HEK293 (cell line): ENCODE data around the gene RAC3.

Experiments used
- BCL11B ChIP-seq: fragments of 450-650 bp; formaldehyde crosslinking; IDR thresholded peaks from 2 replicates; pipeline ENCODE4 v1.5.1; 2016; ENCODE audit warnings: low read depth, missing biosample characterization, missing genetic modification characterization
- GLI4 ChIP-seq: fragments of 450-650 bp; formaldehyde crosslinking; IDR thresholded peaks from 2 replicates; pipeline ENCODE4 v1.5.1; 2016; ENCODE audit warnings: missing biosample characterization, missing genetic modification characterization
- HOXA7 ChIP-seq: sonication (generic); formaldehyde crosslinking; IDR thresholded peaks from 2 replicates; pipeline ENCODE4 v1.8.1; 2022; ENCODE audit warnings: missing genetic modification reagents, borderline replicate concordance
- IKZF3 ChIP-seq: fragments of 450-650 bp; IDR thresholded peaks from 2 replicates; pipeline ENCODE4 v1.5.0; 2018; ENCODE audit warnings: missing biosample characterization, mild to moderate bottlenecking, missing genetic modification characterization, moderate library complexity
- KLF16 ChIP-seq: fragments of 450-650 bp; formaldehyde crosslinking; IDR thresholded peaks from 2 replicates; pipeline ENCODE4 v1.5.1; 2017; ENCODE audit warnings: missing biosample characterization, missing genetic modification characterization
- SCRT1 ChIP-seq: fragments of 450-650 bp; formaldehyde crosslinking; IDR thresholded peaks from 2 replicates; pipeline ENCODE4 v1.5.1; 2016; ENCODE audit warnings: missing biosample characterization, missing genetic modification characterization, borderline replicate concordance
- SCRT2 ChIP-seq: fragments of 450-650 bp; formaldehyde crosslinking; IDR thresholded peaks from 2 replicates; pipeline ENCODE4 v1.5.1; 2016; ENCODE audit warnings: missing biosample characterization, missing genetic modification characterization
- SETDB1 ChIP-seq: IDR thresholded peaks from one replicate; pipeline ENCODE4 v1.6.1; 2017; ENCODE audit warnings: mild to moderate bottlenecking, low read length, moderate library complexity, mixed read lengths; ENCODE audit not compliant: insufficient read length
- SP7 ChIP-seq: fragments of 450-650 bp; formaldehyde crosslinking; IDR thresholded peaks from 2 replicates; pipeline ENCODE4 v1.5.1; 2016; ENCODE audit warnings: missing biosample characterization, missing genetic modification characterization
- TCF7L2 ChIP-seq: IDR thresholded peaks from 2 replicates; pipeline ENCODE4 v1.6.1; 2011; ENCODE audit warnings: low read depth, mild to moderate bottlenecking, inconsistent platforms, low read length, moderate library complexity, borderline replicate concordance
- TRIM28 ChIP-seq: IDR thresholded peaks from 2 replicates; pipeline ENCODE4 v1.6.1; 2011; ENCODE audit warnings: low read length, control low read depth, borderline replicate concordance
- YY1 ChIP-seq: fragments of 450-650 bp; formaldehyde crosslinking; IDR thresholded peaks from 2 replicates; pipeline ENCODE4 v1.5.1; 2018; ENCODE audit warnings: missing biosample characterization, missing genetic modification characterization
- YY2 ChIP-seq: fragments of 450-650 bp; formaldehyde crosslinking; IDR thresholded peaks from 2 replicates; pipeline ENCODE4 v1.5.1; 2016; ENCODE audit warnings: missing biosample characterization, missing genetic modification characterization
- ZFP41 ChIP-seq: fragments of 450-650 bp; formaldehyde crosslinking; IDR thresholded peaks from 2 replicates; pipeline ENCODE4 v1.5.1; 2016; ENCODE audit warnings: missing biosample characterization, missing genetic modification characterization, borderline replicate concordance
- ZIC2 ChIP-seq: fragments of 450-650 bp; formaldehyde crosslinking; IDR thresholded peaks from 2 replicates; pipeline ENCODE4 v1.5.1; 2016; ENCODE audit warnings: missing biosample characterization, missing genetic modification characterization
- ZNF10 ChIP-seq: fragments of 450-650 bp; formaldehyde crosslinking; IDR thresholded peaks from 2 replicates; pipeline ENCODE4 v1.5.1; 2017; ENCODE audit warnings: missing biosample characterization, missing genetic modification characterization
- ZNF175 ChIP-seq: fragments of 450-650 bp; formaldehyde crosslinking; IDR thresholded peaks from 2 replicates; pipeline ENCODE4 v1.5.1; 2016; ENCODE audit warnings: missing biosample characterization, missing genetic modification characterization
- ZNF311 ChIP-seq: fragments of 450-650 bp; formaldehyde crosslinking; IDR thresholded peaks from 2 replicates; pipeline ENCODE4 v1.5.1; 2017; ENCODE audit warnings: missing biosample characterization, missing genetic modification characterization, borderline replicate concordance
- ZNF391 ChIP-seq: fragments of 450-650 bp; formaldehyde crosslinking; IDR thresholded peaks from 2 replicates; pipeline ENCODE4 v1.5.1; 2016; ENCODE audit warnings: low read depth, missing biosample characterization, missing genetic modification characterization, borderline replicate concordance
- ZNF433 ChIP-seq: fragments of 450-650 bp; formaldehyde crosslinking; IDR thresholded peaks from 2 replicates; pipeline ENCODE4 v1.5.1; 2016; ENCODE audit warnings: missing biosample characterization, missing genetic modification characterization, low read depth
- ZNF501 ChIP-seq: fragments of 450-650 bp; formaldehyde crosslinking; IDR thresholded peaks from 2 replicates; pipeline ENCODE4 v1.5.1; 2016; ENCODE audit warnings: missing biosample characterization, missing genetic modification characterization
- ZNF558 ChIP-seq: fragments of 450-650 bp; formaldehyde crosslinking; IDR thresholded peaks from 2 replicates; pipeline ENCODE4 v1.5.1; 2016; ENCODE audit warnings: missing biosample characterization, missing genetic modification characterization
- ZNF596 ChIP-seq: fragments of 450-650 bp; IDR thresholded peaks from 2 replicates; pipeline ENCODE4 v1.5.0; 2018; ENCODE audit warnings: missing biosample characterization, mild to moderate bottlenecking, missing genetic modification characterization, moderate library complexity
- ZNF624 ChIP-seq: fragments of 450-650 bp; formaldehyde crosslinking; IDR thresholded peaks from 2 replicates; pipeline ENCODE4 v1.5.1; 2017; ENCODE audit warnings: missing biosample characterization, missing genetic modification characterization
- ZNF654 ChIP-seq: fragments of 450-650 bp; formaldehyde crosslinking; IDR thresholded peaks from 2 replicates; pipeline ENCODE4 v1.5.1; 2016; ENCODE audit warnings: low read depth, missing biosample characterization, missing genetic modification characterization
- ZNF837 ChIP-seq: fragments of 450-650 bp; formaldehyde crosslinking; IDR thresholded peaks from 2 replicates; pipeline ENCODE4 v1.5.1; 2016; ENCODE audit warnings: missing biosample characterization, missing genetic modification characterization
- ZSCAN23 ChIP-seq: fragments of 450-650 bp; formaldehyde crosslinking; IDR thresholded peaks from 2 replicates; pipeline ENCODE4 v1.5.1; 2016; ENCODE audit warnings: missing biosample characterization, missing genetic modification characterization
- ZXDB ChIP-seq: fragments of 450-650 bp; formaldehyde crosslinking; IDR thresholded peaks from 2 replicates; pipeline ENCODE4 v1.5.1; 2016; ENCODE audit warnings: missing biosample characterization, missing genetic modification characterization
- TF ChIP-seq, protein P1 (sequence below): fragments of 450-650 bp; formaldehyde crosslinking; IDR thresholded peaks from 2 replicates; pipeline ENCODE4 v1.5.0; 2017; ENCODE audit warnings: missing biosample characterization, missing genetic modification characterization, borderline replicate concordance
- TF ChIP-seq, protein P2 (sequence below): fragments of 450-650 bp; formaldehyde crosslinking; IDR thresholded peaks from 2 replicates; pipeline ENCODE4 v1.5.1; 2016; ENCODE audit warnings: missing biosample characterization, missing genetic modification characterization
- TF ChIP-seq, protein P3 (sequence below): fragments of 450-650 bp; formaldehyde crosslinking; IDR thresholded peaks from 2 replicates; pipeline ENCODE4 v1.5.1; 2016; ENCODE audit warnings: missing biosample characterization, missing genetic modification characterization
- TF ChIP-seq, protein P4 (sequence below): fragments of 450-650 bp; formaldehyde crosslinking; IDR thresholded peaks from 2 replicates; pipeline ENCODE4 v1.5.1; 2016; ENCODE audit warnings: missing biosample characterization, missing genetic modification characterization
- TF ChIP-seq, protein P5 (sequence below): fragments of 450-650 bp; IDR thresholded peaks from 2 replicates; pipeline ENCODE4 v1.5.1; 2018; ENCODE audit warnings: missing biosample characterization, mild to moderate bottlenecking, missing genetic modification characterization

RAC3 gene

DNA sequence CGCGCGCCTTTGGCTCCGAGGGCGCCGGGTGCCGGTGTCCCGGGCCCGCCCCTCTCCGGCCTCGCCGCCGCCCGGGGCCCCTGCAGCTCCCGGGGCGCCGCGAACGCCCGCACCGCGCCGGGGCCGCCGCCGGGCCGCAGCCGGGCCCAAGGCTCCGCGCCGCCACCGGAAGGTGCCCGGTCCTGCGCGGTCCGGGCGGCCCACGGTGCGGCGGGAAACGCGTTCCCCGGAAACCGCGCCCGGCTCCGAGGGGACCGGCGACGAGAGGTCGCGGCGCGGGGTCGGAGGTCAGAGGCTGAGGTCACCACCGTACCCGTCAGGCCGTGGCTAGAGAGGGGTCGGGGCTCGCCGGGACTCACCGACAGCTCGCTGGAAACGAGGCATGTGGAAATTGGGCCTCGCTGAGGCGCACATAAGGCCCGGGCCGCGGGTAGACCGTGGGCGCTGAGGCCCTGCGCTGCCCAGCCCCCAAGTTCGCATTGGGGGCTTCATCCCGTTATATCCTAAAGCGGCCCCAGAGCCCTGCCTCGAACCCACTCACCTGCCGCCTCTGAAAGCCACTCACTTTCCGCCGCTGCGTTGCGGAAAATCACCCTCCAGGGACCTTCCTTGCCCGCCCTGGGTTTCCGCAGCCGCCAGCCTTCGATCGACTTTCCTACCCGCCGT, 34.3 kb downstream of the RAC3 start, which contains the start of gene DUS1L (continued):
- TF ChIP-seq, protein P1, sequence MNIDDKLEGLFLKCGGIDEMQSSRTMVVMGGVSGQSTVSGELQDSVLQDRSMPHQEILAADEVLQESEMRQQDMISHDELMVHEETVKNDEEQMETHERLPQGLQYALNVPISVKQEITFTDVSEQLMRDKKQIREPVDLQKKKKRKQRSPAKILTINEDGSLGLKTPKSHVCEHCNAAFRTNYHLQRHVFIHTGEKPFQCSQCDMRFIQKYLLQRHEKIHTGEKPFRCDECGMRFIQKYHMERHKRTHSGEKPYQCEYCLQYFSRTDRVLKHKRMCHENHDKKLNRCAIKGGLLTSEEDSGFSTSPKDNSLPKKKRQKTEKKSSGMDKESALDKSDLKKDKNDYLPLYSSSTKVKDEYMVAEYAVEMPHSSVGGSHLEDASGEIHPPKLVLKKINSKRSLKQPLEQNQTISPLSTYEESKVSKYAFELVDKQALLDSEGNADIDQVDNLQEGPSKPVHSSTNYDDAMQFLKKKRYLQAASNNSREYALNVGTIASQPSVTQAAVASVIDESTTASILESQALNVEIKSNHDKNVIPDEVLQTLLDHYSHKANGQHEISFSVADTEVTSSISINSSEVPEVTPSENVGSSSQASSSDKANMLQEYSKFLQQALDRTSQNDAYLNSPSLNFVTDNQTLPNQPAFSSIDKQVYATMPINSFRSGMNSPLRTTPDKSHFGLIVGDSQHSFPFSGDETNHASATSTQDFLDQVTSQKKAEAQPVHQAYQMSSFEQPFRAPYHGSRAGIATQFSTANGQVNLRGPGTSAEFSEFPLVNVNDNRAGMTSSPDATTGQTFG, result peak; percentile 84; the same call in 1 of the 2 replicates
- TF ChIP-seq HOXA7 (CRISPR knock-in tag), result no peak
- peak; percentile 94 for TF ChIP-seq ZNF391 (tag by site-specific recombination)
- TF ChIP-seq ZNF596 (tag by site-specific recombination), result peak; percentile 69
- TF ChIP-seq ZNF433 (tag by site-specific recombination), result no peak
- TF ChIP-seq SETDB1, result no peak
- no peak for TF ChIP-seq TCF7L2
- no peak for TF ChIP-seq SCRT1
- peak; percentile 88 for TF ChIP-seq GLI4 (tag by site-specific recombination)
- TF ChIP-seq IKZF3 (tag by site-specific recombination), result peak; percentile 83
- TF ChIP-seq TRIM28, result peak; percentile 58; the same call in 1 of the 2 replicates
- peak; percentile 80 for TF ChIP-seq YY1
- no peak; the same call in none of the 2 replicates for TF ChIP-seq ZXDB (tag by site-specific recombination)
- no peak for TF ChIP-seq ZNF624
- TF ChIP-seq ZNF175 (tag by site-specific recombination), result no peak
- TF ChIP-seq KLF16 (tag by site-specific recombination), result peak; percentile 91
- 0 out of 2 replicates have a peak, but pooled peaks have one; percentile 42 for TF ChIP-seq ZSCAN23 (tag by site-specific recombination)
- no peak for TF ChIP-seq ZIC2 (tag by site-specific recombination)
- peak; percentile 60 for TF ChIP-seq YY2
- TF ChIP-seq SCRT2 (tag by site-specific recombination), result no peak
- TF ChIP-seq ZFP41 (tag by site-specific recombination), result peak; percentile 68; the same call in 1 of the 2 replicates
- TF ChIP-seq, protein P2, sequence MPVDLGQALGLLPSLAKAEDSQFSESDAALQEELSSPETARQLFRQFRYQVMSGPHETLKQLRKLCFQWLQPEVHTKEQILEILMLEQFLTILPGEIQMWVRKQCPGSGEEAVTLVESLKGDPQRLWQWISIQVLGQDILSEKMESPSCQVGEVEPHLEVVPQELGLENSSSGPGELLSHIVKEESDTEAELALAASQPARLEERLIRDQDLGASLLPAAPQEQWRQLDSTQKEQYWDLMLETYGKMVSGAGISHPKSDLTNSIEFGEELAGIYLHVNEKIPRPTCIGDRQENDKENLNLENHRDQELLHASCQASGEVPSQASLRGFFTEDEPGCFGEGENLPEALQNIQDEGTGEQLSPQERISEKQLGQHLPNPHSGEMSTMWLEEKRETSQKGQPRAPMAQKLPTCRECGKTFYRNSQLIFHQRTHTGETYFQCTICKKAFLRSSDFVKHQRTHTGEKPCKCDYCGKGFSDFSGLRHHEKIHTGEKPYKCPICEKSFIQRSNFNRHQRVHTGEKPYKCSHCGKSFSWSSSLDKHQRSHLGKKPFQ, result 0 out of 2 replicates have a peak, but pooled peaks have one; percentile 30
- TF ChIP-seq, protein P3, sequence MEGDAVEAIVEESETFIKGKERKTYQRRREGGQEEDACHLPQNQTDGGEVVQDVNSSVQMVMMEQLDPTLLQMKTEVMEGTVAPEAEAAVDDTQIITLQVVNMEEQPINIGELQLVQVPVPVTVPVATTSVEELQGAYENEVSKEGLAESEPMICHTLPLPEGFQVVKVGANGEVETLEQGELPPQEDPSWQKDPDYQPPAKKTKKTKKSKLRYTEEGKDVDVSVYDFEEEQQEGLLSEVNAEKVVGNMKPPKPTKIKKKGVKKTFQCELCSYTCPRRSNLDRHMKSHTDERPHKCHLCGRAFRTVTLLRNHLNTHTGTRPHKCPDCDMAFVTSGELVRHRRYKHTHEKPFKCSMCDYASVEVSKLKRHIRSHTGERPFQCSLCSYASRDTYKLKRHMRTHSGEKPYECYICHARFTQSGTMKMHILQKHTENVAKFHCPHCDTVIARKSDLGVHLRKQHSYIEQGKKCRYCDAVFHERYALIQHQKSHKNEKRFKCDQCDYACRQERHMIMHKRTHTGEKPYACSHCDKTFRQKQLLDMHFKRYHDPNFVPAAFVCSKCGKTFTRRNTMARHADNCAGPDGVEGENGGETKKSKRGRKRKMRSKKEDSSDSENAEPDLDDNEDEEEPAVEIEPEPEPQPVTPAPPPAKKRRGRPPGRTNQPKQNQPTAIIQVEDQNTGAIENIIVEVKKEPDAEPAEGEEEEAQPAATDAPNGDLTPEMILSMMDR (tag by site-specific recombination), result peak; percentile 27; the same call in 1 of the 2 replicates
- TF ChIP-seq ZNF837 (tag by site-specific recombination), result no peak
- TF ChIP-seq ZNF558 (tag by site-specific recombination), result no peak
- no peak for TF ChIP-seq ZNF654 (tag by site-specific recombination)
- TF ChIP-seq ZNF311 (tag by site-specific recombination), result no peak
- TF ChIP-seq BCL11B (tag by site-specific recombination), result peak; percentile 100
- no peak for TF ChIP-seq ZNF10 (tag by site-specific recombination)
- TF ChIP-seq, protein P4, sequence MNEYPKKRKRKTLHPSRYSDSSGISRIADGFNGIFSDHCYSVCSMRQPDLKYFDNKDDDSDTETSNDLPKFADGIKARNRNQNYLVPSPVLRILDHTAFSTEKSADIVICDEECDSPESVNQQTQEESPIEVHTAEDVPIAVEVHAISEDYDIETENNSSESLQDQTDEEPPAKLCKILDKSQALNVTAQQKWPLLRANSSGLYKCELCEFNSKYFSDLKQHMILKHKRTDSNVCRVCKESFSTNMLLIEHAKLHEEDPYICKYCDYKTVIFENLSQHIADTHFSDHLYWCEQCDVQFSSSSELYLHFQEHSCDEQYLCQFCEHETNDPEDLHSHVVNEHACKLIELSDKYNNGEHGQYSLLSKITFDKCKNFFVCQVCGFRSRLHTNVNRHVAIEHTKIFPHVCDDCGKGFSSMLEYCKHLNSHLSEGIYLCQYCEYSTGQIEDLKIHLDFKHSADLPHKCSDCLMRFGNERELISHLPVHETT (tag by site-specific recombination), result peak; percentile 84
- TF ChIP-seq SP7 (tag by site-specific recombination), result peak; percentile 92
- no peak; the same call in 1 of the 2 replicates for TF ChIP-seq ZNF501
- TF ChIP-seq, protein P5, sequence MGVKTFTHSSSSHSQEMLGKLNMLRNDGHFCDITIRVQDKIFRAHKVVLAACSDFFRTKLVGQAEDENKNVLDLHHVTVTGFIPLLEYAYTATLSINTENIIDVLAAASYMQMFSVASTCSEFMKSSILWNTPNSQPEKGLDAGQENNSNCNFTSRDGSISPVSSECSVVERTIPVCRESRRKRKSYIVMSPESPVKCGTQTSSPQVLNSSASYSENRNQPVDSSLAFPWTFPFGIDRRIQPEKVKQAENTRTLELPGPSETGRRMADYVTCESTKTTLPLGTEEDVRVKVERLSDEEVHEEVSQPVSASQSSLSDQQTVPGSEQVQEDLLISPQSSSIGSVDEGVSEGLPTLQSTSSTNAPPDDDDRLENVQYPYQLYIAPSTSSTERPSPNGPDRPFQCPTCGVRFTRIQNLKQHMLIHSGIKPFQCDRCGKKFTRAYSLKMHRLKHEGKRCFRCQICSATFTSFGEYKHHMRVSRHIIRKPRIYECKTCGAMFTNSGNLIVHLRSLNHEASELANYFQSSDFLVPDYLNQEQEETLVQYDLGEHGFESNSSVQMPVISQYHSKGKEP (tag by site-specific recombination), result peak; percentile 62; the same call in 1 of the 2 replicates
